Endothelial cell of umbilical vein (primary cell): ENCODE results near the gene KATNIP. TPM values are rescaled to one million over a fixed set of nuclear protein-coding genes. Genes with fewer than 3 reads are reported as not detected.

Source experiments
- BruUV-seq: library from RNA; stranded (reverse); fragments of 400-500 nt; replicated peaks from 2 replicates; lab custom pipeline; 2021; lab: Mats Ljungman, UMichigan
- CTCF ChIA-PET: fragments of 300-600, 350-600 bp; sonication (Branson Sonifier 250); formaldehyde crosslinking; loops from one replicate; lab custom pipeline; 2021; ENCODE audit warnings: antibody characterized with exemption, inconsistent platforms; lab: Charles Lee
- POLR2A ChIA-PET: fragments of 300-600, 350-600 bp; sonication (Branson Sonifier 250); formaldehyde crosslinking; loops from one replicate; lab custom pipeline; 2021; ENCODE audit warnings: antibody characterized with exemption, inconsistent platforms; lab: Charles Lee
- DNase-seq: peaks from one replicate; pipeline ENCODE4 v3.0.0-alpha.2; 2011; ENCODE audit warnings: low read depth, low spot score
- FAIRE-seq: peaks from 2 replicates; lab custom pipeline; 2011; peaks lifted over from hg19 to GRCh38; lab: Jason Lieb, UNC
- H2AFZ ChIP-seq: 2 replicates; pipeline ENCODE4 v1.6.0; 2012; ENCODE audit warnings: low read depth, low read length, control low read depth, inconsistent platforms
- H3K27ac ChIP-seq: 2 replicates; pipeline ENCODE4 v1.5.1; 2011; ENCODE audit warnings: low read depth, mild to moderate bottlenecking, control low read depth, low read length, moderate library complexity; ENCODE audit not compliant: insufficient read depth
- H3K27me3 ChIP-seq, 2 experiments: 2 replicates each; pipeline versions ENCODE4 v1.6.0 to v1.6.1; 2011; ENCODE audit warnings: low read length in 2 of 2, mixed read lengths in 1 of 2; ENCODE audit not compliant: control insufficient read depth in 2 of 2, insufficient read depth in 2 of 2
- H3K36me3 ChIP-seq, 2 experiments: 2 replicates in 1 of 2; 3 replicates in 1 of 2; pipeline ENCODE4 v1.5.1; 2011; ENCODE audit warnings: low read length in 2 of 2, mild to moderate bottlenecking in 1 of 2, moderate library complexity in 1 of 2; ENCODE audit not compliant: control insufficient read depth in 2 of 2, insufficient read depth in 2 of 2; ENCODE audit errors: extremely low read depth in 1 of 2
- H3K4me1 ChIP-seq: 3 replicates; pipeline ENCODE4 v1.5.1; 2011; ENCODE audit warnings: mild to moderate bottlenecking, low read length; ENCODE audit not compliant: control insufficient read depth, insufficient read depth; ENCODE audit errors: extremely low read depth
- H3K4me2 ChIP-seq: 2 replicates; pipeline ENCODE4 v1.6.1; 2011; ENCODE audit warnings: low read length, control low read depth, mixed read lengths; ENCODE audit not compliant: insufficient read depth
- H3K4me3 ChIP-seq, 3 experiments: fragments of 200-600 bp in 1 of 3; sonication (generic), shearing (Covaris generic) in 1 of 3; replicated peaks in 1 of 3; 2 replicates each; pipeline ENCODE4 v1.5.1; 2011 to 2016; ENCODE audit warnings: control low read depth in 3 of 3, low read length in 3 of 3, mild to moderate bottlenecking in 2 of 3, inconsistent platforms in 1 of 3, low read depth in 1 of 3, moderate library complexity in 1 of 3; ENCODE audit not compliant: insufficient read depth in 1 of 3
- H3K79me2 ChIP-seq: 2 replicates; pipeline ENCODE4 v1.6.0; 2012; ENCODE audit warnings: low read length, inconsistent platforms; ENCODE audit not compliant: control insufficient read depth, insufficient read depth
- H3K9ac ChIP-seq: replicated peaks from 2 replicates; pipeline ENCODE3; 2011; ENCODE audit warnings: low read length, control low read depth; ENCODE audit not compliant: insufficient read depth; ENCODE audit errors: extremely low read depth
- H3K9me1 ChIP-seq: replicated peaks from 3 replicates; pipeline ENCODE4 v1.6.0; 2011; ENCODE audit warnings: mild to moderate bottlenecking, low read length; ENCODE audit not compliant: control insufficient read depth, insufficient read depth; ENCODE audit errors: extremely low read depth
- H3K9me3 ChIP-seq: replicated peaks from 2 replicates; pipeline ENCODE4 v1.5.1; 2012; ENCODE audit warnings: low read length, inconsistent platforms; ENCODE audit not compliant: control insufficient read depth, insufficient read depth
- H4K20me1 ChIP-seq: replicated peaks from 2 replicates; pipeline ENCODE3; 2011; ENCODE audit warnings: mild to moderate bottlenecking, low read length; ENCODE audit not compliant: control insufficient read depth, insufficient read depth; ENCODE audit errors: extremely low read depth
- CTCF ChIP-seq, 2 donors: IDR thresholded peaks; 1 replicate in 1 of 2; 2 replicates in 1 of 2; pipeline ENCODE4 v1.5.1; 2011; ENCODE audit warnings: low read length in 2 of 2, mild to moderate bottlenecking in 2 of 2, moderate library complexity in 2 of 2, control low read depth in 1 of 2, inconsistent platforms in 1 of 2, low read depth in 1 of 2; ENCODE audit not compliant: insufficient read depth in 1 of 2; ENCODE audit errors: extremely low read depth in 1 of 2
- EZH2 ChIP-seq: IDR thresholded peaks from 2 replicates; pipeline ENCODE4 v1.6.1; 2012; ENCODE audit warnings: borderline replicate concordance, low read depth, mild to moderate bottlenecking, moderate library complexity, low read length, inconsistent platforms; ENCODE audit not compliant: severe bottlenecking
- FOS ChIP-seq: IDR thresholded peaks from 2 replicates; pipeline ENCODE4 v1.6.1; 2011; ENCODE audit warnings: mild to moderate bottlenecking, low read length, moderate library complexity, borderline replicate concordance; ENCODE audit not compliant: insufficient read depth
- GATA2 ChIP-seq: IDR thresholded peaks from 2 replicates; pipeline ENCODE4 v1.7.0; 2011; ENCODE audit warnings: low read depth, mild to moderate bottlenecking, moderate library complexity, mixed read lengths, low read length; ENCODE audit not compliant: insufficient read length, insufficient read depth
- JUN ChIP-seq: IDR thresholded peaks from 2 replicates; pipeline ENCODE4 v1.6.1; 2011; ENCODE audit warnings: borderline replicate concordance, low read depth; ENCODE audit not compliant: insufficient read length, insufficient read depth
- MAX ChIP-seq: IDR thresholded peaks from 2 replicates; pipeline ENCODE4 v1.6.1; 2011; ENCODE audit not compliant: insufficient read depth, insufficient read length
- MYC ChIP-seq: IDR thresholded peaks from one replicate; pipeline ENCODE4 v1.6.1; 2011; ENCODE audit warnings: mild to moderate bottlenecking, low read depth, low read length
- POLR2A ChIP-seq: IDR thresholded peaks from 2 replicates; pipeline ENCODE4 v1.6.1; 2012; ENCODE audit warnings: low read depth, mild to moderate bottlenecking, control low read depth, low read length
- POLR2AphosphoS5 ChIP-seq: IDR thresholded peaks from 2 replicates; pipeline ENCODE4 v1.6.1; 2012; ENCODE audit warnings: low read depth, mild to moderate bottlenecking, control low read depth, low read length, moderate library complexity; ENCODE audit not compliant: insufficient read depth
- dilution Hi-C: fragments of 300-500 bp; cut with MboI; formaldehyde crosslinking; loops from one replicate; pipeline ENCODE4 v1.15.0; 2019; ENCODE audit warnings: low sequenced_read_pairs; ENCODE audit not compliant: extremely low pct_ligation_motif_present
- intact Hi-C: fragments of 100-400 bp; cut with micrococcal nuclease; formaldehyde crosslinking; loops from one replicate; pipeline ENCODE4 v1.10.0; 2022
- polyA plus RNA-seq, 4 experiments: library from polyadenylated mRNA; depleted of rRNA in 3 of 4; stranded (reverse) in 3 of 4; unstranded in 1 of 4; fragments of >200 nt; gene quantifications; 2 replicates each; pipeline versions ENCODE4 v1.2.1 to v1.2.3, GENCODE V29; 2011 to 2012; ENCODE audit warnings: missing spikeins in 1 of 4
- total RNA-seq: library from RNA; stranded (reverse); gene quantifications from 2 replicates; pipeline ENCODE4 v1.2.3, GENCODE V29; 2021

Gene KATNIP
- total and polyA plus RNA-seq, 2 donors (not counting 3 experiments of a cell fraction or from before 2014, with no cell fraction given), result 14.7 to 30.7 TPM

GRCh38 chr16:27505297-27506236, 44.4 kb upstream of the KATNIP start:
- CTCF ChIA-PET, result interaction anchor here (1.3 to 1.7 kb wide), 2 partner anchors 10 kb away, joined by 4 to 5 read pairs; no protein-coding TSS in a partner anchor
- peaks cover 29 to 68% of the 10 kb centered on the region in 2 experiments for H3K36me3 ChIP-seq
- TF ChIP-seq JUN (no peak), EZH2 (no peak), FOS (no peak), POLR2AphosphoS5 (no peak), MYC (no peak), GATA2 (no peak), POLR2A (no peak), CTCF (IDR thresholded peaks at IDR 0.05; ENCODE audit: extremely low read depth in 1 of 2, insufficient read depth in 1 of 2, low read depth in 1 of 2, low read length in 2 of 2) (no peak), MAX (no peak)
- H2AFZ ChIP-seq, result no peak overlapping the region
- H3K27ac ChIP-seq, result no peak overlapping the region
- FAIRE-seq (no peak), DNase-seq (no peak)
- H4K20me1 ChIP-seq, result no peaks in the 10 kb centered on the region
- H3K9me1 ChIP-seq, result no peaks in the 10 kb centered on the region
- POLR2A ChIA-PET, result no interaction called here
- no peak overlapping the region for H3K4me2 ChIP-seq
- no TSS peak for BruUV-seq
- intact Hi-C loops (no loop called here), dilution Hi-C loops (no loop called here)
- no peaks in the 10 kb centered on the region for H3K27me3 ChIP-seq
- H3K9me3 ChIP-seq, result no peaks in the 10 kb centered on the region
- no peaks in the 10 kb centered on the region for H3K4me1 ChIP-seq
- H3K9ac ChIP-seq, result no peak overlapping the region
- H3K4me3 ChIP-seq, result no peak overlapping the region
- H3K79me2 ChIP-seq, result no peaks in the 10 kb centered on the region
